Activated T-cell treated with anti-CD3 and anti-CD28 coated beads, Interleukin-2, amount 50 U/mL, for 72 hours (primary cell): ENCODE data around the gene C2CD2. TPM values are rescaled to one million over a fixed set of nuclear protein-coding genes. Genes with fewer than 3 reads are reported as not detected.
"Not testable (repeated sequence)": the region's sequence is repeated elsewhere in the genome, so short reads cannot be mapped to it uniquely, and the experiment has no call there.

Source experiments
- ATAC-seq, 2 donors: fragments of 150-1000 bp; cut with Tn5 transposase; replicated peaks in 1 of 2; 2 replicates each; pipeline ENCODE4 v1.10.0; 2021; ENCODE audit warnings: moderate library complexity in 2 of 2, mild to moderate bottlenecking in 1 of 2
- DNase-seq, 2 donors: peaks; one replicate each; pipeline ENCODE4 v3.0.0; 2021 to 2022; ENCODE audit warnings: mixed read lengths in 1 of 2
- H3K27ac Mint-ChIP-seq: one replicate; pipeline ENCODE4 v1.8.0; 2022; ENCODE audit warnings: mild to moderate bottlenecking, moderate library complexity, mixed read lengths
- H3K27me3 Mint-ChIP-seq: one replicate; pipeline ENCODE4 v1.8.0; 2022; ENCODE audit warnings: low read depth, mixed read lengths
- H3K36me3 Mint-ChIP-seq, 2 donors: one replicate each; pipeline ENCODE4 v1.8.0; 2022; ENCODE audit warnings: mixed read lengths in 2 of 2, mild to moderate bottlenecking in 1 of 2; ENCODE audit not compliant: insufficient read depth in 2 of 2
- H3K4me1 Mint-ChIP-seq: one replicate; pipeline ENCODE4 v1.8.0; 2022; ENCODE audit warnings: low read depth, mixed read lengths
- H3K4me3 Mint-ChIP-seq, 2 donors: one replicate each; pipeline ENCODE4 v1.8.0; 2022; ENCODE audit warnings: mild to moderate bottlenecking in 2 of 2, mixed read lengths in 2 of 2, moderate library complexity in 2 of 2
- H3K9me3 Mint-ChIP-seq, 2 donors: one replicate each; pipeline ENCODE4 v1.8.0; 2022; ENCODE audit warnings: mixed read lengths in 2 of 2
- total RNA-seq, 2 donors: library from RNA; stranded (reverse); gene quantifications; one replicate each; pipeline ENCODE4 v1.2.3, GENCODE V29; 2022

Gene C2CD2
- total RNA-seq, 2 donors from 2014 or later: 6.9 to 15.1 TPM

GRCh38 chr21:41950941-41951351, 2.9 kb downstream of the C2CD2 start:
- DNase-seq: no peak
- H3K9me3 Mint-ChIP-seq: no peaks in the 10 kb centered on the region
- H3K36me3 Mint-ChIP-seq: peaks cover 0 to 2% of the 10 kb centered on the region in 2 donors
- peaks cover 23% of the 10 kb centered on the region for H3K4me1 Mint-ChIP-seq
- no peak overlapping the region for H3K27ac Mint-ChIP-seq
- no peak for ATAC-seq
- H3K4me3 Mint-ChIP-seq: no peak overlapping the region
- H3K27me3 Mint-ChIP-seq: peaks cover 23% of the 10 kb centered on the region

- not testable (repeated sequence) for H3K36me3 Mint-ChIP-seq, DNase-seq, H3K27ac Mint-ChIP-seq, H3K9me3 Mint-ChIP-seq, ATAC-seq, H3K4me3 Mint-ChIP-seq
- Mint-ChIP-seq H3K27me3 (peaks cover 15% of the 10 kb centered on the region), H3K4me1 (peaks cover 18% of the 10 kb centered on the region)
Observed at GRCh38 chr21:41949631-41950030, 4.2 kb downstream of the C2CD2 start.

DNA sequence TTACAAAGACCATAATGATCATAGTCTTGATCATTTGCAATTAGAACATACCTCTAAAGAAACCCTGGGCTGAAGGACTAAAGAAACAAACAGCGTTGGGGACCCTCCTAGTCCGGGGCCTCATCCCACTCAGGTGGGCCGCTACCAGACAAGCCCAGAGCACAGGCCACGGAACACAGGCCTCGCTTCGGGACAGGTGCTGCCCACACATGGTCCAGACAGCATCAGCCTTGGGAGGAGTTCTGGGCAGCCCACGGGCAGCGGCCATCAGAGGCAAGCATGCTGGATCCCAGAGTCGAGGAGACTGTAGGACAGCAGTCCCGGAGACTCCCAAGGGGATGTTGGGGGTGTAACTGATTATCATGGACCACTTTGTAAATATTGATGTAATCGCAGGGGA, 4.9 kb downstream of the C2CD2 start:
- Mint-ChIP-seq H3K4me3 (no peak overlapping the region), H3K36me3 (no peaks in the 10 kb centered on the region), H3K27ac (no peak overlapping the region), H3K9me3 (no peaks in the 10 kb centered on the region), H3K4me1 (peaks cover 12% of the 10 kb centered on the region), H3K27me3 (peaks cover 10% of the 10 kb centered on the region)
- no peak for ATAC-seq
- DNase-seq: no peak

DNA sequence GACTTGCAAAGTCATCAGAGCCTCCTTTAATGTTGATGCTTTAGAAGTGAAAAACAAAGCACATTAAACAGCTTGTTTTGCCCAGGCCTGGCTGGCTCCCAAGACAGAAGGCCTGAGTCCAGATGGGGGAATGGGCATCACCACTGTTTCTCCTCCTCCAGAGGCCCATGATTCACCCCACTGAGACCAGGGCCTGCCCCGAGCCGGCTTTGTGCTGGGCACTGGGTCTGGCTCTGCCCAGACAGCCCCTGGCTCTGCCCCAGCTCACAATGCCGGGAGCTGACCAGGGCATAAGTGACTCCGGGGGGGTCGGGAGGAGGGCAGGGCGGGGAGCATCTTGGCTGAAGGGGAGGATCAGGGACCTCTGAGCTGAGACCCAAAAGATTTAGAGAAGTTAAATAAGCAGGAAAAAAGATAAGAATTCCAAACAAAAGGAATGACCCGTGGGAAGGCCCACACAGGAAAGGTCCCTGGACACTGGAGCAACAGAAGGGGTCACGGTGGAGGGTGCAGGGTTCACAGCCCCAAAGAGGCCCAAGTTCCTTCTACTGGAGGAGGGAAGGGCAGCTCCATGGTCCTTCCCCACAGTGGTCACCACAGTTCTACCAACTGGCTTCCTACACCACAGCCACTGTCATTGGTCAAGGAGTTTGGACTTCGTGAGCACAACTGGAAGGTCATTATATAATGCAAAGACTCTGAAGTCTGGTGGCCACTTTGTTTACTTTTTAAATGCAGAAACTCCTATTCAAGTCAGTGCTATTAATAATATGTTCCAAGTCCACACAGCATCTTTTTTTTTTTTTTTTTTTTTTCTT, 5.5 kb downstream of the C2CD2 start:
- DNase-seq (no peak), ATAC-seq (no peak)
- H3K4me1 Mint-ChIP-seq: peaks cover 12% of the 10 kb centered on the region
- no peak overlapping the region for H3K4me3 Mint-ChIP-seq
- H3K27ac Mint-ChIP-seq: no peak overlapping the region
- H3K36me3 Mint-ChIP-seq: no peaks in the 10 kb centered on the region
- peaks cover 10% of the 10 kb centered on the region for H3K27me3 Mint-ChIP-seq
- no peaks in the 10 kb centered on the region for H3K9me3 Mint-ChIP-seq

DNA sequence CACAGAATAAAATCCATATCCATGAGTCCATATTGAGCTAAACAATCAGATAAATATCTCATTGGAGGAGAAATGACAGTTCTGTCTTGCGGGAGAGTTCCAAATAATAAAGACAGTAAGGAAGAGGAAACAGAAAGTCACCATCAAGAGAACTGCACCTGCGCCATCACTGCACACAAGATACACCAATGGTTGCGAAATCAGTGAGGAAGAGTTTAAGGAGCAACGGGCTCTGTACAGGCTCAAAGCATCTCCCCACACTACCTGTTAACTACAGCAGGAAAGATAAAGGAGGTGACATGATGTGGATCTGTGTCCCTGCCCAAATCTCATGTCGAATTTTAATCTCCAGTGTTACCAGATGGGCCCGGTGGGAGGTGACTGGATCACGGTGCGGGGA, 7.8 kb downstream of the C2CD2 start:
- Mint-ChIP-seq H3K36me3 (no peaks in the 10 kb centered on the region), H3K27ac (no peak overlapping the region), H3K27me3 (no peaks in the 10 kb centered on the region), H3K4me1 (peaks cover 7% of the 10 kb centered on the region), H3K4me3 (no peak overlapping the region), H3K9me3 (no peaks in the 10 kb centered on the region)
- DNase-seq: no peak
- ATAC-seq: no peak

GRCh38 chr21:41943851-41944250, 10.0 kb downstream of the C2CD2 start:
- ATAC-seq (no peak), DNase-seq (no peak)
- Mint-ChIP-seq H3K27ac (no peak overlapping the region), H3K4me3 (no peak overlapping the region), H3K36me3 (no peaks in the 10 kb centered on the region), H3K27me3 (no peaks in the 10 kb centered on the region), H3K9me3 (no peaks in the 10 kb centered on the region), H3K4me1 (peaks cover 7% of the 10 kb centered on the region)

- ATAC-seq (no peak), DNase-seq (no peak)
- Mint-ChIP-seq H3K27ac (no peak overlapping the region), H3K9me3 (no peaks in the 10 kb centered on the region), H3K27me3 (no peaks in the 10 kb centered on the region), H3K4me1 (no peaks in the 10 kb centered on the region), H3K36me3 (no peaks in the 10 kb centered on the region), H3K4me3 (no peak overlapping the region)
Observed at GRCh38 chr21:41942457-41942856, 11.4 kb downstream of the C2CD2 start.

GRCh38 chr21:41941941-41942340, 11.9 kb downstream of the C2CD2 start:
- Mint-ChIP-seq H3K9me3 (no peaks in the 10 kb centered on the region), H3K36me3 (no peaks in the 10 kb centered on the region), H3K27ac (no peak overlapping the region), H3K27me3 (no peaks in the 10 kb centered on the region), H3K4me3 (no peak overlapping the region), H3K4me1 (no peaks in the 10 kb centered on the region)
- no peak for DNase-seq
- no peak for ATAC-seq

- Mint-ChIP-seq H3K9me3 (no peaks in the 10 kb centered on the region), H3K36me3 (no peaks in the 10 kb centered on the region), H3K27me3 (no peaks in the 10 kb centered on the region), H3K4me1 (no peaks in the 10 kb centered on the region), H3K4me3 (no peak overlapping the region), H3K27ac (no peak overlapping the region)
- ATAC-seq (no peak), DNase-seq (no peak)
Observed at GRCh38 chr21:41940431-41940830, 13.4 kb downstream of the C2CD2 start.

- no peak for ATAC-seq
- H3K27ac Mint-ChIP-seq: no peak overlapping the region
Observed at GRCh38 chr21:41939391-41939790, 14.4 kb downstream of the C2CD2 start.

GRCh38 chr21:41933313-41934079, 20.3 kb downstream of the C2CD2 start:
- no peak overlapping the region for H3K27ac Mint-ChIP-seq
- H3K4me1 Mint-ChIP-seq: peaks cover 23% of the 10 kb centered on the region
- ATAC-seq (no peak), DNase-seq (no peak)
- H3K9me3 Mint-ChIP-seq: no peaks in the 10 kb centered on the region
- peak overlapping the region in 1 of 2 donors; percentile 27 for H3K4me3 Mint-ChIP-seq
- H3K27me3 Mint-ChIP-seq: no peaks in the 10 kb centered on the region
- no peaks in the 10 kb centered on the region for H3K36me3 Mint-ChIP-seq

More at GRCh38 chr21:41939391-41939790, 14.4 kb downstream of the C2CD2 start:
- Mint-ChIP-seq H3K9me3 (no peaks in the 10 kb centered on the region), H3K4me1 (no peaks in the 10 kb centered on the region), H3K36me3 (no peaks in the 10 kb centered on the region), H3K27me3 (no peaks in the 10 kb centered on the region), H3K4me3 (no peak overlapping the region)
- DNase-seq: no peak

DNA sequence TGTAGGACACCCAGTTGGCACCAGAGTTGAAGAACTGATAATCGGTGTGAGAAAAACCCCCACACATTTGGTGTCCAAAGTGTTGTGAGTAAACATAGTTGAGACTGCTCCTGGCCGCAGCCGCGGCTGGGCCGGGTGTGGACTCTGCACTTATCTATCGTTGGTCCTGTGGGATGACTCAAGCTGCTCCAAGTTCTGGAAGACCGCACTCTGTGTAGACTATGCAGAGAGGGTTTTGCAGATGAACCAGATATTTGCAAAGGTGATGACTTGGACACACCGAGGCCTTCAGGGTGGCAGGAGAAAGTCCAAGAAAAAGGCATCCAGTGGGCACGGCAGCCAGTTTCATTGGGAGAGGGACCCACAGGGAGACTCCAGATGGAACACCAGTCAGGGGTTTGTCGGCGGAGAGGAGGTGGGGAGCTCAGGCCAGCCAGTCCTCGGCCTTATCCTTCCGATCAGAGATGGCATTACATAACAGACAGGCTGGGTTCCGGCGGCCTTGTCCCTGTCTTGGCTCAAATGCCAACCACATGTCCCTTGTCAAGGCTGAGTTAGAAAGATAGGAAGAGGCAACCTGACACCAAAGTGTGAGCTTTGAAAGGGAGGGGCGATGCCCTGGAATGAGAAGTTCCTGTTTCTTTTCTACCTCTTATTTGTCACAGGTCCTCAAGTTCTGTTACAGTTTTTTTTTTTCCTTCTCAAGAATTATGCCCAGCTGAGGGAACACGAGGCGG, 21.1 kb downstream of the C2CD2 start:
- Mint-ChIP-seq H3K4me1 (peaks cover 30% of the 10 kb centered on the region), H3K9me3 (no peaks in the 10 kb centered on the region), H3K27ac (no peak overlapping the region), H3K27me3 (no peaks in the 10 kb centered on the region), H3K4me3 (no peak overlapping the region), H3K36me3 (no peaks in the 10 kb centered on the region)
- DNase-seq (no peak), ATAC-seq (no peak)

DNA sequence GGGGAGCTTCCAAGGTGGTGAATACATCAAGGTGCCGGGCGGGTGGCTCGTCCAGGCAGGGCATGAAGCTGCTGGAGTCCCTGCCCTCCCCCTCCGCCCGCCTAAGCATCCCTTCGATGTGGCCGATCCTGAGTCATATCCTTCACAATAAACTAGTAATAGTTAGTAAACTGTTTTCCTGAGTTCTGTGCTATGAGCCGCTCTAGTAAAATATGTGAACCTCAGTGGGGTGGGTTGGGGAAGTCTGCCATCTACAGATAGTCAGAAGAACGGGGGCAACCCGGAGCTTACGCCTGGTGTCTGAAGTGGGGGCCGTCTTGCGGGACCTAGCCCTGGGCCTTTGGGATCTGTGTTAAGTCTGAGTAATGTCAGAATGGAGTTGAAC, 21.6 kb downstream of the C2CD2 start:
- Mint-ChIP-seq H3K4me1 (peaks cover 36% of the 10 kb centered on the region), H3K36me3 (no peaks in the 10 kb centered on the region), H3K9me3 (no peaks in the 10 kb centered on the region), H3K4me3 (no peak overlapping the region), H3K27ac (no peak overlapping the region), H3K27me3 (no peaks in the 10 kb centered on the region)
- DNase-seq (no peak), ATAC-seq (peak in 1 of 2 donors; percentile 28)
